MV-4-11 (cell line): ENCODE results near the gene SPEF2.

Experiments
- DNase-seq: peaks from one replicate; lab custom pipeline; 2025; lab: John Stamatoyannopoulos, UW

SPEF2 gene

GRCh38 chr5:35617435-35618303, at the start of gene SPEF2:
SPEF2 (plus strand) TSS chr5:35617863; CDS start chr5:35617998, 135 bp downstream.
- peak; percentile 90 for DNase-seq

GRCh38 chr5:35575578-35575977, 42.1 kb upstream of the SPEF2 start:
- DNase-seq = no peak

- DNase-seq = no peak
These were observed 30.2 kb upstream of the SPEF2 start for GRCh38 chr5:35587419-35587818.

GRCh38 chr5:35593338-35593737, 24.3 kb upstream of the SPEF2 start:
- no peak for DNase-seq

- DNase-seq = peak; percentile 66
These were observed 18.8 kb upstream of the SPEF2 start for GRCh38 chr5:35598707-35599370.

GRCh38 chr5:35600591-35600990, 17.1 kb upstream of the SPEF2 start:
- no peak for DNase-seq

GRCh38 chr5:35608881-35609779, 8.5 kb upstream of the SPEF2 start:
- no peak for DNase-seq

GRCh38 chr5:35617060-35617434, 616 bp upstream of the SPEF2 start:
- DNase-seq = no peak

- no peak for DNase-seq
These were observed 607 bp downstream of the SPEF2 start for GRCh38 chr5:35618304-35618636.

GRCh38 chr5:35618781-35619180, 1.1 kb downstream of the SPEF2 start:
- DNase-seq = peak; percentile 34

- no peak for DNase-seq
These were observed 5.3 kb downstream of the SPEF2 start for GRCh38 chr5:35622974-35623373.

GRCh38 chr5:35623991-35624390, 6.3 kb downstream of the SPEF2 start:
- DNase-seq = no peak

- DNase-seq = no peak
These were observed 8.4 kb downstream of the SPEF2 start for GRCh38 chr5:35626108-35626507.

- no peak for DNase-seq
These were observed 8.9 kb downstream of the SPEF2 start for GRCh38 chr5:35626553-35626952.

GRCh38 chr5:35634326-35634725, 16.7 kb downstream of the SPEF2 start:
- DNase-seq = no peak

GRCh38 chr5:35640623-35641022, 23.0 kb downstream of the SPEF2 start:
- DNase-seq = no peak

GRCh38 chr5:35644543-35644942, 26.9 kb downstream of the SPEF2 start:
- peak; percentile 53 for DNase-seq

GRCh38 chr5:35647128-35647527, 29.5 kb downstream of the SPEF2 start:
- DNase-seq = no peak

- DNase-seq = no peak
These were observed 30.0 kb downstream of the SPEF2 start for GRCh38 chr5:35647712-35648111.

GRCh38 chr5:35651002-35651756, 33.5 kb downstream of the SPEF2 start:
- peak; percentile 34 for DNase-seq

GRCh38 chr5:35656721-35657120, 39.1 kb downstream of the SPEF2 start:
- no peak for DNase-seq

- no peak for DNase-seq
These were observed 40.2 kb downstream of the SPEF2 start for GRCh38 chr5:35657877-35658276.
